ENCODE results near the gene KRT27.
"Not testable (repeated sequence)": the region's sequence is repeated elsewhere in the genome, so short reads cannot be mapped to it uniquely, and the experiment has no call there.

The KRT27 gene

DNA sequence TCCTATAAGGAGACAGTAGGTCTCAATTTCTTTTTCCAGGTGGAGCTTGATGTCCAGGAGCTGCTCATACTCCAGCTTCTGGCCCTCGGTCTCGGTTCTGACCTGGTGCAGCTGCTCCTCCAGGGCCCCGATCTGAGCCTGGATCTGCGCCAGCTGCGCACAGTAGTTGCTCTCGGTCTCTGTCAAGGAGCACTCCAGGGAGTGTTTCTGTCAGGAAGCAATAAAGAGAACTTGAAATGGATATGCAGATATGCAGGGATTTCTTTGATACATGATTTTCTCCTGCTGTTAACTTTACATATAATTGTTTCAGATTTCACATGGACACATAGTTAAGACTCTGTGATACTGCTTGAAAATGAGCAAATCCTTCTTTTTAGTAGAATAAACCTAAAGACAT is 32.0 kb downstream of the KRT27 start:
- no peak for DNase-seq

DNA sequence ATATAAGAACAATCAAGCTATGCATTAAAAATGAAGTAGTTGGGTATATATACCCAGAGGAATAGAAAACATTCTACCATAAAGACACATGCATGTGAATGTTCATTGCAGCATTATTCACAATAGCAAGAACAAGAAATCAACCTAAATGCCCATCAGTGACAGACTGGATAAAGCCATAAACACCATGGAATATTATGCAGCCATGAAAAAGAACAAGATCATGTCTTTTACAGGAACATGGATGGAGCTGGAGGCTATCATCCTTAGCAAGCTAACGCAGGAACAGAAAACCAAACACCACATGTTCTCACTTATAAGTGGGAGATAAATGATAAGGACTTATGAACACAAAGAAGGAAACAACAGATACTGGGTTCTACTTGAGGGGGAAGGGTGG is 33.7 kb downstream of the KRT27 start:
- DNase-seq = not testable (repeated sequence)

DNA sequence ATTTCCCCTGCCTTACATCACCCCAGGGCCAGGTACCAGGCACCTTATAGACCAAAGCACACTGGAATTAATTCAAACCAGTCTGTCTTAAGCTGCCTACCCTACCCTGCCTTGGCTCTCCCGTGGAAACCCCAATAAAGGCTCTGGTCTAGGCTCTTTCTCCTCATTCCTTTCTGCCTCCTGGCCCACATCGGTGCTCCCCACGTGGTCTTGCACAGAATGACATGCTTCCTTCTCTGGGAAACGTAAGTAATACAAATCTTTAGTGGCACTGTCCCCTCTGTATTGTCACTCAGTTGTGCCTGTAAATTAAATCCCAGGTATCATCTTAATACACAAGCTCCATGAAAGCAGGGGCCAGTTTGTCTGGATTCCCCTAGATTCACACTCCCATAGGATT is 43.8 kb downstream of the KRT27 start:
- no peak for DNase-seq

DNA sequence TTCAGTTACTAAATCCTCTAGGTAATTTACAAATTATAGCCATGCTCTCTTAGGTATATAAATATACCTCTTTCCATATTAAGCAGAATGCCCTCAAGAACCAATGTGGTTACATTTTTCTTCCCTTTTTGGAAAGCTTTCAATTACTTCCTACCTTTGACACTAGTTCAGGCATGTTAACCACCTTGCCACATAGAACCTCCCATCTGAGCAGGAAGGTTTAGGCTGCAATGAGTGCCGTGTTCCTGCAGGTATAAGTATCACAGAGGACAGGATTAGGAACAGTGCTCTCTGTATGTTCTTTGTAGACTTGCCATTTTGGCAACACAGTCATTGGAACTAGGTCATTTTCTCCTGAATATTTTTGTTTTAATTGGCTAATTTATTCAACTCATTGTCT is 47.3 kb downstream of the KRT27 start:
- DNase-seq = no peak

DNA sequence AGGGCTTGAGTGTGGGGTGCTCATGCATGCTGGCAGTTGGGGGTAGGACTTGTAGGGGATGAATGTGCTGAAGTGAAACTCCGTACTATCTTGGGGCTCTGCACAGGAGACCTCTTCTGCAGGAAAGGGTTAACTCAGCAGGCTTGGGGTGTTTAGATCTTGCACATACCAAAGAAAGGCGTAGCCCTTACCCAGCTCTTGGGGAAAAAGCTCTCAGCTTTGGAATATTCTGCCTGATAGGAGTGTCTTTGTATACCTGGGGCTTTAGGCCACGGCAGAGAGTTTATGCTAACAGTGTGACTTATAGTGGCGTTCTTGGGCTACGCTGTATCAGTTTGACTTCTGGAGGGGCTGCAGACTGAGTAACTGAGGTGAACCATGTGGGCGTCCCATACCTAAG is 48.3 kb downstream of the KRT27 start:
- no peak for DNase-seq

- DNase-seq = no peak
Observed at GRCh38 chr17:40730970-40731369, 51.4 kb downstream of the KRT27 start.

DNA sequence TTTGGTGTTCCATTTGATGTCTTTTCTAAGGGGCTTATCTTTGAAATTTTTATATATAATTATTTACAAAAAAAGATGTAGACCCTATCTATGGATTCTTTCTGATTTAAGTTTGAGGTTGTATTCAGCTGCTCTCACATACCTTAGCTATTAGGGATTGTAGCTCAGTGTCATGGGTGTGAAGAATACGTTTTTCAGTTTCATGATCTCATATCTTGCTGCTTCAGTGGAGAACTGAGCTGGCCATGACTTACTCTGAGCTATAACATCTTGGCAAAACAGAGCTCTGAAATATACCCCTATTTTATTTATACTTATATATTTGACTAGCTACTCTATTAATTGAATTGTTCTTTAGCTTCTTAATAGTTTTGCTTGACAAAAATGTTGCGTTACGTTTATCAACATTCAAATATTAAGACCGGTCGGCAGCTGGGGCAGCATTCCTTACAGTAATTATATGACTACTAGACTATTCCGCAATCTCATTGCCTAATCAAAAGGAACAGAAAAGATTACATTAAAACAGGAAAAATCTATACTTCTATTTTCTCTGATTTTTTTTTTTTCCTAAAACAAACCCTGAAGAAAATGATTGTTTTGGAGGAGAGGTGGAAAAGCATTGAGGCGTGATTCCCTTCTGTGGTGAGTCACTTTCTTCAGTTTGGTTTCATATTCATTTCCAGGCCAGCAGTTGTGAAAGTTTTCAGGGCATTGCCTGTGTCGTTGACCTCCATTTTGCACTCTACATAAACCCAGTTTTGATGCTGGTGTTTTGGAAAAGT is 54.7 kb downstream of the KRT27 start:
- DNase-seq = no peak

- no peak for DNase-seq
Observed at GRCh38 chr17:40726919-40727318, 55.4 kb downstream of the KRT27 start.

Data from NCI-H2227 treated with DMSO at 0.1 percent for 48 hours (cell line).